Suppressor macrophage treated with lipopolysaccharide for 4 hours (primary cell): Measurements from ENCODE around the gene EXOC1L.

Experiments
- DNase-seq: peaks from one replicate; pipeline ENCODE4 v3.0.0-alpha.2; 2020

The EXOC1L gene

GRCh38 chr4:55884851-55885219, 65.2 kb downstream of the EXOC1L start:
- no peak for DNase-seq
